GM18867 (cell line): ENCODE results near the gene IFTAP.
"Not testable (repeated sequence)": the region's sequence is repeated elsewhere in the genome, so short reads cannot be mapped to it uniquely, and the experiment has no call there.

Experiments used
- ATAC-seq: cut with Tn5 transposase; IDR thresholded peaks from one replicate; pipeline ENCODE4 v1.9.1; 2021; ENCODE audit warnings: mild to moderate bottlenecking, moderate library complexity; ENCODE audit not compliant: unreplicated experiment

IFTAP gene

GRCh38 chr11:36635066-36635862 lies 41.0 kb downstream of the IFTAP start:
- no peak for ATAC-seq

GRCh38 chr11:36638556-36638955 lies 44.3 kb downstream of the IFTAP start:
- ATAC-seq: no peak

GRCh38 chr11:36657610-36658267 lies 63.4 kb downstream of the IFTAP start:
- ATAC-seq: no peak

- not testable (repeated sequence) for ATAC-seq
Observed at GRCh38 chr11:36661359-36661758, 67.1 kb downstream of the IFTAP start.

GRCh38 chr11:36672815-36673450 lies 78.6 kb downstream of the IFTAP start:
- ATAC-seq: no peak

GRCh38 chr11:36679547-36679946 lies 85.2 kb downstream of the IFTAP start:
- ATAC-seq: not testable (repeated sequence)

- ATAC-seq: no peak
Observed at GRCh38 chr11:36683818-36684217, 89.5 kb downstream of the IFTAP start.

- ATAC-seq: peak; percentile 47
Observed at GRCh38 chr11:36684840-36685801, 90.8 kb downstream of the IFTAP start.

GRCh38 chr11:36688132-36688531 lies 93.8 kb downstream of the IFTAP start:
- no peak for ATAC-seq

- no peak for ATAC-seq
Observed at GRCh38 chr11:36688571-36689291, 94.4 kb downstream of the IFTAP start.

- ATAC-seq: no peak
Observed at GRCh38 chr11:36689442-36689841, 95.1 kb downstream of the IFTAP start.

GRCh38 chr11:36692704-36693103 lies 98.4 kb downstream of the IFTAP start:
- ATAC-seq: no peak

GRCh38 chr11:36693139-36693843 lies 99.0 kb downstream of the IFTAP start:
- no peak for ATAC-seq

GRCh38 chr11:36695111-36695510 lies 100.8 kb downstream of the IFTAP start:
- no peak for ATAC-seq

GRCh38 chr11:36695571-36695970 lies 101.3 kb downstream of the IFTAP start:
- no peak for ATAC-seq

- ATAC-seq: no peak
Observed at GRCh38 chr11:36696550-36696949, 102.2 kb downstream of the IFTAP start.

GRCh38 chr11:36699271-36699670 lies 105.0 kb downstream of the IFTAP start:
- no peak for ATAC-seq

- no peak for ATAC-seq
Observed at GRCh38 chr11:36700246-36700645, 105.9 kb downstream of the IFTAP start.

- ATAC-seq: peak; percentile 78
Observed at GRCh38 chr11:36702330-36703054, 108.2 kb downstream of the IFTAP start.
